Caco-2 (cell line): ENCODE results near the gene NR5A2. TPM values are rescaled to one million over a fixed set of nuclear protein-coding genes. Genes with fewer than 3 reads are reported as not detected.

ENCODE experiments used
- BruUV-seq: library from RNA; stranded (reverse); fragments of 400-500 nt; replicated peaks from 2 replicates; lab custom pipeline; 2021; lab: Mats Ljungman, UMichigan
- CTCF ChIA-PET: fragments of 300-600 bp; sonication (Branson Sonifier 250); formaldehyde crosslinking; loops from one replicate; lab custom pipeline; 2022; ENCODE audit warnings: antibody characterized with exemption; lab: Charles Lee
- POLR2A ChIA-PET: fragments of 300-600 bp; sonication (Branson Sonifier 250); formaldehyde crosslinking; loops from one replicate; lab custom pipeline; 2022; ENCODE audit warnings: antibody characterized with exemption; lab: Charles Lee
- DNase-seq, 2 experiments: peaks; one replicate each; pipeline versions ENCODE4 v3.0.0 to v3.0.0-alpha.2; 2020 to 2022
- H3K27me3 ChIP-seq: replicated peaks from 2 replicates; pipeline ENCODE4 v1.6.0; 2011; ENCODE audit warnings: low read length; ENCODE audit not compliant: control insufficient read depth, insufficient read depth
- H3K36me3 ChIP-seq: 2 replicates; pipeline ENCODE4 v1.5.1; 2011; ENCODE audit warnings: low read length; ENCODE audit not compliant: control insufficient read depth, insufficient read depth
- H3K4me1 ChIP-seq: fragments of 250-450 bp; sonication (Bioruptor Pico); 2 replicates; pipeline ENCODE4 v1.5.1; 2020; ENCODE audit warnings: mild to moderate bottlenecking
- H3K4me3 ChIP-seq: 2 replicates; pipeline ENCODE4 v1.5.1; 2011; ENCODE audit warnings: low read depth, mild to moderate bottlenecking, control low read depth, low read length
- H3K9me3 ChIP-seq: fragments of 250-450 bp; sonication (Bioruptor Pico); 2 replicates; pipeline ENCODE4 v1.5.1; 2020; ENCODE audit warnings: mild to moderate bottlenecking, moderate library complexity
- H3K27ac Mint-ChIP-seq: one replicate; pipeline ENCODE4 v1.8.0; 2022; ENCODE audit warnings: mixed read lengths; ENCODE audit not compliant: unreplicated experiment
- H3K27me3 Mint-ChIP-seq: one replicate; pipeline ENCODE4 v1.8.0; 2022; ENCODE audit warnings: mixed read lengths; ENCODE audit not compliant: insufficient read depth, unreplicated experiment
- H3K36me3 Mint-ChIP-seq: one replicate; pipeline ENCODE4 v1.8.0; 2022; ENCODE audit warnings: mild to moderate bottlenecking, mixed read lengths; ENCODE audit not compliant: insufficient read depth, unreplicated experiment
- H3K4me1 Mint-ChIP-seq: one replicate; pipeline ENCODE4 v1.8.0; 2022; ENCODE audit warnings: low read depth, mixed read lengths; ENCODE audit not compliant: unreplicated experiment
- H3K4me3 Mint-ChIP-seq: one replicate; pipeline ENCODE4 v1.8.0; 2022; ENCODE audit warnings: mild to moderate bottlenecking, moderate library complexity, mixed read lengths; ENCODE audit not compliant: unreplicated experiment
- H3K9me3 Mint-ChIP-seq: one replicate; pipeline ENCODE4 v1.8.0; 2022; ENCODE audit warnings: mixed read lengths; ENCODE audit not compliant: unreplicated experiment
- CTCF ChIP-seq, 2 experiments: fragments of 200-600 bp in 1 of 2; IDR thresholded peaks; 1 replicate in 1 of 2; 2 replicates in 1 of 2; pipeline versions ENCODE4 v1.5.1 to v1.8.0; 2011 to 2022; ENCODE audit warnings: antibody characterized with exemption in 1 of 2, control low read depth in 1 of 2, inconsistent platforms in 1 of 2, low read depth in 1 of 2, low read length in 1 of 2, mild to moderate bottlenecking in 1 of 2, moderate library complexity in 1 of 2; ENCODE audit not compliant: insufficient read depth in 1 of 2, severe bottlenecking in 1 of 2, unreplicated experiment in 1 of 2
- intact Hi-C: fragments of 100-400 bp; cut with micrococcal nuclease; formaldehyde crosslinking; loops from one replicate; pipeline ENCODE4 v1.10.0; 2022; ENCODE audit not compliant: unreplicated experiment
- total RNA-seq: library from RNA; stranded (reverse); gene quantifications from 2 replicates; pipeline ENCODE4 v1.2.3, GENCODE V29; 2022

The NR5A2 gene
- total RNA-seq, 1 experiment from 2014 or later, result 6.5 TPM

- H3K36me3 ChIP-seq, result no peaks in the 10 kb centered on the region
- no peaks in the 10 kb centered on the region for H3K9me3 Mint-ChIP-seq
- H3K4me3 ChIP-seq, result no peak overlapping the region
- H3K4me1 Mint-ChIP-seq, result no peaks in the 10 kb centered on the region
- no peaks in the 10 kb centered on the region for H3K4me1 ChIP-seq
- ChIA-PET POLR2A (no interaction called here), CTCF (no interaction called here)
- BruUV-seq, result no TSS peak
- H3K27me3 ChIP-seq, result no peaks in the 10 kb centered on the region
- TF ChIP-seq CTCF (IDR thresholded peaks at IDR 0.05; ENCODE audit: insufficient read depth in 1 of 2, low read depth in 1 of 2, low read length in 1 of 2, severe bottlenecking in 1 of 2, unreplicated experiment in 1 of 2), result no peak
- H3K27ac Mint-ChIP-seq, result no peak overlapping the region
- no peaks in the 10 kb centered on the region for H3K9me3 ChIP-seq
- H3K36me3 Mint-ChIP-seq, result no peaks in the 10 kb centered on the region
- intact Hi-C loops, result no loop called here
- no peak for DNase-seq
- H3K4me3 Mint-ChIP-seq, result no peak overlapping the region
- H3K27me3 Mint-ChIP-seq, result no peaks in the 10 kb centered on the region
These were observed 93.9 kb downstream of the NR5A2 start for GRCh38 chr1:200121421-200121820.

GRCh38 chr1:200124309-200124708 lies 96.8 kb downstream of the NR5A2 start:
- no peak for TF ChIP-seq CTCF (IDR thresholded peaks at IDR 0.05; ENCODE audit: insufficient read depth in 1 of 2, low read depth in 1 of 2, low read length in 1 of 2, severe bottlenecking in 1 of 2, unreplicated experiment in 1 of 2)
- Histone ChIP-seq H3K4me1 (peaks cover 12% of the 10 kb centered on the region), H3K4me3 (no peak overlapping the region), H3K9me3 (no peaks in the 10 kb centered on the region), H3K36me3 (no peaks in the 10 kb centered on the region), H3K27me3 (no peaks in the 10 kb centered on the region)
- Mint-ChIP-seq H3K4me1 (peaks cover 5% of the 10 kb centered on the region), H3K9me3 (no peaks in the 10 kb centered on the region), H3K27me3 (no peaks in the 10 kb centered on the region), H3K4me3 (no peak overlapping the region), H3K27ac (no peak overlapping the region), H3K36me3 (no peaks in the 10 kb centered on the region)
- no peak for DNase-seq
- no TSS peak for BruUV-seq
- CTCF ChIA-PET, result no interaction called here
- POLR2A ChIA-PET, result no interaction called here
- intact Hi-C loops, result no loop called here

- Histone ChIP-seq H3K27me3 (no peaks in the 10 kb centered on the region), H3K4me1 (peaks cover 46% of the 10 kb centered on the region), H3K4me3 (no peak overlapping the region), H3K9me3 (no peaks in the 10 kb centered on the region), H3K36me3 (no peaks in the 10 kb centered on the region)
- intact Hi-C loops, result no loop called here
- Mint-ChIP-seq H3K4me3 (no peak overlapping the region), H3K9me3 (no peaks in the 10 kb centered on the region), H3K4me1 (peaks cover 38% of the 10 kb centered on the region), H3K27me3 (no peaks in the 10 kb centered on the region), H3K27ac (no peak overlapping the region), H3K36me3 (no peaks in the 10 kb centered on the region)
- ChIA-PET POLR2A (no interaction called here), CTCF (no interaction called here)
- DNase-seq, result no peak
- TF ChIP-seq CTCF (IDR thresholded peaks at IDR 0.05; ENCODE audit: insufficient read depth in 1 of 2, low read depth in 1 of 2, low read length in 1 of 2, severe bottlenecking in 1 of 2, unreplicated experiment in 1 of 2), result no peak
- BruUV-seq, result no TSS peak
These were observed 100.6 kb downstream of the NR5A2 start for GRCh38 chr1:200128081-200128480.
